CD8-positive, alpha-beta memory T cell (primary cell): ENCODE results near the gene RCCD1. TPM values are rescaled to one million over a fixed set of nuclear protein-coding genes. Genes with fewer than 3 reads are reported as not detected.

ENCODE experiments used
- CTCF ChIA-PET: fragments of 350-600 bp; sonication (Branson Sonifier 250); formaldehyde crosslinking; loops from one replicate; lab custom pipeline; 2021; ENCODE audit warnings: antibody characterized with exemption; lab: Charles Lee
- POLR2A ChIA-PET: fragments of 350-600 bp; sonication (Branson Sonifier 250); formaldehyde crosslinking; loops from one replicate; lab custom pipeline; 2021; ENCODE audit warnings: antibody characterized with exemption; lab: Charles Lee
- DNase-seq, 5 donors: peaks; one replicate each; pipeline versions ENCODE4 v3.0.0 to v3.0.0-alpha.2; 2020 to 2022; ENCODE audit warnings: mixed read lengths in 1 of 5
- H3K27ac ChIP-seq: one replicate; pipeline ENCODE4 v1.7.0; 2013; ENCODE audit warnings: low read depth, mild to moderate bottlenecking, low read length, moderate library complexity
- H3K27me3 ChIP-seq: 2 replicates; pipeline ENCODE4 v1.7.0; 2013; ENCODE audit warnings: low read length, mild to moderate bottlenecking; ENCODE audit not compliant: insufficient read depth, poor library complexity, severe bottlenecking
- H3K36me3 ChIP-seq: 2 replicates; pipeline ENCODE4 v1.7.0; 2013; ENCODE audit warnings: mild to moderate bottlenecking, low read length, moderate library complexity; ENCODE audit not compliant: insufficient read depth
- H3K4me1 ChIP-seq: 2 replicates; pipeline ENCODE4 v1.7.0; 2013; ENCODE audit warnings: mild to moderate bottlenecking, low read length, moderate library complexity; ENCODE audit not compliant: insufficient read depth
- H3K4me3 ChIP-seq: 2 replicates; pipeline ENCODE4 v1.7.0; 2013; ENCODE audit warnings: mild to moderate bottlenecking, low read length
- H3K9me3 ChIP-seq: 2 replicates; pipeline ENCODE4 v1.7.0; 2013; ENCODE audit warnings: mild to moderate bottlenecking, low read length
- H3K27ac Mint-ChIP-seq, 8 donors: one replicate each; pipeline ENCODE4 v1.8.0; 2020 to 2021; ENCODE audit warnings: mixed read lengths in 8 of 8, mild to moderate bottlenecking in 6 of 8, inconsistent platforms in 3 of 8, moderate library complexity in 3 of 8
- H3K27me3 Mint-ChIP-seq, 2 donors: one replicate each; pipeline ENCODE4 v1.8.0; 2020 to 2021; ENCODE audit warnings: mixed read lengths in 2 of 2, mild to moderate bottlenecking in 1 of 2, moderate library complexity in 1 of 2
- H3K36me3 Mint-ChIP-seq, 3 donors: one replicate each; pipeline ENCODE4 v1.8.0; 2020 to 2021; ENCODE audit warnings: mixed read lengths in 3 of 3, inconsistent platforms in 1 of 3, mild to moderate bottlenecking in 1 of 3
- H3K4me1 Mint-ChIP-seq, 3 donors: one replicate each; pipeline ENCODE4 v1.8.0; 2020 to 2021; ENCODE audit warnings: mixed read lengths in 3 of 3, inconsistent platforms in 1 of 3, mild to moderate bottlenecking in 1 of 3
- H3K4me3 Mint-ChIP-seq, 7 donors: one replicate each; pipeline ENCODE4 v1.8.0; 2020 to 2021; ENCODE audit warnings: mixed read lengths in 7 of 7, mild to moderate bottlenecking in 6 of 7, moderate library complexity in 4 of 7, inconsistent platforms in 2 of 7
- H3K9me3 Mint-ChIP-seq, 5 donors: one replicate each; pipeline ENCODE4 v1.8.0; 2020 to 2022; ENCODE audit warnings: mixed read lengths in 5 of 5, mild to moderate bottlenecking in 3 of 5, moderate library complexity in 2 of 5, inconsistent platforms in 1 of 5
- polyA plus RNA-seq: library from polyadenylated mRNA; unstranded; fragments of 300-500 nt; fragmentation: Illumina TruSeq; gene quantifications from one replicate; pipeline ENCODE4 v1.2.3, GENCODE V29; 2021
- total RNA-seq, 2 experiments: library from RNA; stranded (reverse); gene quantifications; one replicate each; pipeline ENCODE4 v1.2.3, GENCODE V29; 2021

RCCD1 gene
- total and polyA plus RNA-seq, 3 experiments from 2014 or later, result 2.6 to 21.7 (median 20.9) TPM

DNA sequence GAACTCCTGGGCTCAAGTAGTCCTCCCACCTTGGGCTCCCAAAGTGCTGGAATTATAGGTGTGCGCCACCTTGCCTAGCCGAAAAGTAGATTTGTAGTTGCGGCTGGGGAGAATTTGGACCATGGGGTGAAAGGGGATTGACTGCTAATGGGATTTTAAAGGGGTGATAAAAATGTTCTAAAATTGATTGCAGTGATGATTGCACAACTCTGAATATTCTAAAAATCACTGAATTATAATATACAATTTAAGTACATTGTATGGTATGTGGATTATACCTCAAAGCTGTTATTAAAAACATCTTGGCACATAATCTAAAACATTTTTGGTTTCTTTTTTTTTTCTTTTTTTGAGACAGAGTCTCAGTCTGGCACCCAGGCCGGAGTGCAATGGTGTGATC is 35.8 kb downstream of the RCCD1 start:
- H3K4me1 Mint-ChIP-seq, result peaks cover 36 to 60% (median 45%) of the 10 kb centered on the region in 3 donors
- peaks cover 0 to 10% (median 2%) of the 10 kb centered on the region in 3 donors for H3K36me3 Mint-ChIP-seq
- CTCF ChIA-PET, result no interaction called here
- no peak overlapping the region for H3K4me3 ChIP-seq
- no peak overlapping the region for H3K27ac ChIP-seq
- peak overlapping the region in 1 of 7 donors; percentile 49 for H3K4me3 Mint-ChIP-seq
- POLR2A ChIA-PET, result interaction anchor here (0.6 to 0.7 kb wide), 2 partner anchors 11 to 507 kb away, joined by 4 read pairs; no protein-coding TSS in a partner anchor
- DNase-seq, result no peak
- no peaks in the 10 kb centered on the region for H3K36me3 ChIP-seq
- H3K27me3 Mint-ChIP-seq, result no peaks in the 10 kb centered on the region
- no peak overlapping the region for H3K27ac Mint-ChIP-seq
- no peaks in the 10 kb centered on the region for H3K27me3 ChIP-seq
- H3K4me1 ChIP-seq, result peaks cover 16% of the 10 kb centered on the region
- H3K9me3 Mint-ChIP-seq, result no peaks in the 10 kb centered on the region
- H3K9me3 ChIP-seq, result no peaks in the 10 kb centered on the region

DNA sequence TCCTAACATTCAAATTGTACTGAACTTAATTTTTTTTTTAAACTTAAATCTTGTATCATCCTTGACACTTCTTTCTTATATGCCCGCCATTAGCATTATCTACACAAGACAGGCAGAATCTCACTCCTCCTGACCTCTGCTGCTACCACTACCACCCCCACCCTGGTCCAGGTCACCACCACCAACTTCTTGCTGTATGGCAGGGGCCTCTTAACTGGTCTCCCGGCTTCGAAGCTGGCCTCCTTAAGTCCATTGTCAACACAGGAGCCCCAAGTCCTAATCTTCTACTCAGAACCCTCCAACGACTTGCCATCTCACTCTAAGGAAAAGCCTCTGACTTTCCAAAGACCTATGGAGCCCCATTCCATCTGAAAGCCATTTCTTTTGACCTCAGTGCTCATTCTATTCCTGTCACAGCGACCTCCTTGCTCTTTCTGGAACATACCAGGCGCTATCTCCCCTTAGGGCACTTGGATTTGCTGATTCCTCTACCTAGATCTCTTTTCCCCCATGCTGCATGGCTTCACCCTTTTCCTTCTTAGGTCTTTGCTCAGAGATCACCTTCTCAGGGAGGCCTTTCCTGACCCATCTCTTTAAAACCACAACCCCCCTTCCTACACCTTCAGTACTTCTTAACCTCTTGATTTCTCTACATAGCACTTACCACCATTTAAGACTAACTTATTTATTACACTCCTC is 37.1 kb downstream of the RCCD1 start:
- Mint-ChIP-seq H3K4me3 (peak overlapping the region in 3 of 7 donors; percentile 9 to 61 (median 16)), H3K27ac (peak overlapping the region in 4 of 8 donors; percentile 11 to 41 (median 28)), H3K9me3 (no peaks in the 10 kb centered on the region), H3K4me1 (peaks cover 39 to 57% (median 52%) of the 10 kb centered on the region in 3 donors), H3K27me3 (no peaks in the 10 kb centered on the region), H3K36me3 (peaks cover 0 to 10% (median 2%) of the 10 kb centered on the region in 3 donors)
- Histone ChIP-seq H3K4me3 (no peak overlapping the region), H3K9me3 (no peaks in the 10 kb centered on the region), H3K27ac (peak overlapping the region; percentile 22), H3K36me3 (no peaks in the 10 kb centered on the region), H3K27me3 (no peaks in the 10 kb centered on the region), H3K4me1 (peaks cover 18% of the 10 kb centered on the region)
- no peak for DNase-seq
- POLR2A ChIA-PET, result no interaction called here
- CTCF ChIA-PET, result no interaction called here

DNA sequence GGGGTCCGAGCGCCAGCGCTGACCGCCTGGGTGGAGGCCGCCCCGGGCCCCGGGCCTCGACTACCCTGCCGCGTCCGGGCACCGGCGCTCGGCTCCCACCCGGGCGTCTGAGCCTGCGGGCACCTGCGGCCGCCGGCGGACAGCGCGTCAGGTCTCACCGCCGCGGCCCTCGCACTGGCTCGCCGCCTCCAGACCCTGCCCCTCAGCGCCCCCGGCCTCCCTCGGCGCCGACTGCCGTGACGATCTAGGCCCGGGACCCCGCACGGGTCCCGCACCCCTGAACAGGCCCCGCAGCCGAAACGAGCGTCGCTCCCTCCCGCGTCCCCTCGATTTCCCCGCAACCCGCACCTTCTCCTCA is 39.4 kb downstream of the RCCD1 start:
- Mint-ChIP-seq H3K4me1 (peaks cover 25 to 34% (median 33%) of the 10 kb centered on the region in 3 donors), H3K36me3 (peaks cover 0 to 27% (median 7%) of the 10 kb centered on the region in 3 donors), H3K27me3 (no peaks in the 10 kb centered on the region), H3K27ac (peak overlapping the region; percentile 95 to 99 (median 98)), H3K4me3 (peak overlapping the region; percentile 97 to 100 (median 99)), H3K9me3 (no peaks in the 10 kb centered on the region)
- Histone ChIP-seq H3K4me3 (peak overlapping the region; percentile 93), H3K27me3 (no peaks in the 10 kb centered on the region), H3K27ac (peak overlapping the region; percentile 94), H3K9me3 (no peaks in the 10 kb centered on the region), H3K4me1 (peaks cover 13% of the 10 kb centered on the region), H3K36me3 (no peaks in the 10 kb centered on the region)
- ChIA-PET POLR2A (interaction anchor here (1.0 kb wide), 1 partner anchor 39 kb away, joined by 3 read pairs; the partner anchor contains the start of gene RCCD1), CTCF (no interaction called here)
- DNase-seq, result peak in 1 of 5 donors; percentile 3

DNA sequence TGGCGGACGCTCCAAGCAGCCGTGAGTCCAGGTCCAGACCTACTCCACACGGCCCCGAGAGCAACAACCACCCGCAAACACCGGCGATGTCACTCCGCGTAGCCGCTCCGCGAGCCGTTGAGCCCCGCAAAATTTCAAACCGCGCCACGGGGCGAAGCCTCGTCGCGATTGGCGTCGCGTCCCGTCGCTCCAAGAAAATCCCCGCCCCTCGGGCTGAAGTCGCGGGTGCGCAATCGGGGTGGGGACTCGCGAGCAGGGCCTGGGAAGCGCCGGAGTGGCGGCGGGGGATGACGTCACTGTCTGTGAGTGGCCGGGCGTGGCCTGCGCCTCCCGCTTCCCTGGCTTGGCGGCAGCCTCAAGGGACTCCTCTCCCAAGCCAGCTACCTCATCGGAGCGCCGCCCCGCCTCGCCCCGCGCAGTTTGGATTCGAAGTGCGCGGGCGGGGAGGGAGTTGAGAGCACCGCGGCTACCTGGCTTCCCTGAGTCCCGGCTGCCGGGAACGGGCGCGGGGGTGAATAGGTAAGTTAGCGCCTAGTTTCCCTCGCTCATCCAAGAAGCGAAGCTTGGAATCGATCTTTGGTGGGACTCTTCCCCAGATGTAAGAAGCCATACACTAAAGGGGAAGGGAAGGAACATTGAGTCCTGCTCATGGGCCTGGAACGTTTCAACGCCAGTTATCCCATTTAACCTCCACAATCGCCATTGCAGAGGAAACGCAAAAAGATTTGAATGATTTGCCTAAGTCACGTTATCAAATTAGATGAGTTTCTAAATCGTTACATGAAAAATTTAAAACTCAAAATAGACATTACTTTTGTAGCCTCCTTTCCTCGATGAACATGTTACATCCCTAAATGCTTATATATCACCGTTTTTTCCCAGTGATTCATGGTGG is 40.0 kb downstream of the RCCD1 start, which contains the start of gene PRC1:
Gene PRC1, minus strand, starts transcription at position 119 of the 895 bp plus-strand sequence. Its CDS starts 118 bp downstream, at position 1.
- H3K9me3 Mint-ChIP-seq, result no peaks in the 10 kb centered on the region
- H3K27me3 ChIP-seq, result no peaks in the 10 kb centered on the region
- no peaks in the 10 kb centered on the region for H3K9me3 ChIP-seq
- H3K27ac Mint-ChIP-seq, result peak within 1 kb of the TSS; percentile 95 to 99 (median 98)
- peak within 1 kb of the TSS; percentile 94 for H3K27ac ChIP-seq
- H3K4me3 ChIP-seq, result peak within 1 kb of the TSS; percentile 93
- ChIA-PET POLR2A (no interaction called here), CTCF (no interaction called here)
- DNase-seq, result peak; percentile 96 to 98 (median 98)
- peak within 1 kb of the TSS; percentile 97 to 100 (median 99) for H3K4me3 Mint-ChIP-seq
- H3K36me3 ChIP-seq, result peaks cover 3% of the 10 kb centered on the region
- no peaks in the 10 kb centered on the region for H3K27me3 Mint-ChIP-seq
- peaks cover 13% of the 10 kb centered on the region for H3K4me1 ChIP-seq
- peaks cover 25 to 34% (median 33%) of the 10 kb centered on the region in 3 donors for H3K4me1 Mint-ChIP-seq
- peaks cover 0 to 34% (median 10%) of the 10 kb centered on the region in 3 donors for H3K36me3 Mint-ChIP-seq

DNA sequence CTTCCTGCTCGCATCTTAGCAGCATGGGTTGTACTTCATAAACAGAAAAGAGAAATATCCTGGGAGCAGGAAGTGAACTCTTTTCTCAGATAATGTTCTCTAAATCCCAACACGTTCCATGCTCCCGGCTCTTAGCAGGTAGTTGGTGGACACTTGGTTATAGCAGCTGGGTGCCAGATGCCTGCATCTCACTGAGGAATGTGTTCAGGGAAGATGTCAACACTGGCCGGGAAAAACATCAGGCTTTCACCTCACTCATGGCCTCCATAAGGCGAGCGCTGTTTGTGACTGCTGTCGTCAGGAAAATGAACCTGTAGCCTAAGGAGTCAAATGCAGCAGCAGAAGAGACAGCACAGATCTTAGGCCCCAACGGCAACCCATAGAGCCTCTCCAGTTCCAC is 44.1 kb downstream of the RCCD1 start:
- peaks cover 22% of the 10 kb centered on the region for H3K36me3 ChIP-seq
- H3K9me3 Mint-ChIP-seq, result no peaks in the 10 kb centered on the region

DNA sequence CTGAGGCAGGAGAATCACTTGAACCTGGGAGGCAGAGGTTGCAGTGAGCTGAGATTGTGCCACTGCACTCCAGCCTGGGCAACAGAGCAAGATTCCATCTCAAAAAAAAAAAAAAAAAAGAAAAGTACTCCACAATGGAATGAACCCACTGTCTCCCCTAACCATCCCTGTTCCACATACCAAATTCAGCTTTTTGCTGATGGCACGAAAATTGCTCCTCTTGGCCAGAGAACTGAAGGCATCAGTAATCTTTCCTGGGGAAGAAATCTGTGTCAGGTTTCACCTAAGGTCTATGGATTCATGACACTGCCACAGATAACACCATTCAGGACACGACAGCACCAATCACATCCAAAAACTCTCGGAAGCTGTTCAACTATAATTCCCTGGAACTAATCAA is 46.5 kb downstream of the RCCD1 start:
- H3K36me3 Mint-ChIP-seq, result peaks cover 0 to 83% (median 21%) of the 10 kb centered on the region in 3 donors
- Histone ChIP-seq H3K36me3 (peaks cover 36% of the 10 kb centered on the region), H3K27me3 (no peaks in the 10 kb centered on the region), H3K4me3 (no peak overlapping the region), H3K27ac (no peak overlapping the region), H3K9me3 (no peaks in the 10 kb centered on the region), H3K4me1 (no peaks in the 10 kb centered on the region)
- H3K27ac Mint-ChIP-seq, result peak overlapping the region in 1 of 8 donors; percentile 25
- H3K4me3 Mint-ChIP-seq, result no peak overlapping the region
- no peak for DNase-seq
- H3K4me1 Mint-ChIP-seq, result peaks cover 0 to under 1% (median 0%) of the 10 kb centered on the region in 3 donors
- H3K27me3 Mint-ChIP-seq, result no peaks in the 10 kb centered on the region
- ChIA-PET POLR2A (interaction anchor here (1.1 kb wide), 1 partner anchor 11 kb away, joined by 4 read pairs; no protein-coding TSS in a partner anchor), CTCF (interaction anchor here (1.2 to 1.5 kb wide), 2 partner anchors 15 to 45 kb away, joined by 3 to 4 read pairs; no protein-coding TSS in a partner anchor)
- no peaks in the 10 kb centered on the region for H3K9me3 Mint-ChIP-seq

More for the DNA sequence above, 44.1 kb downstream of the RCCD1 start:
- peak overlapping the region in 2 of 8 donors; percentile 48 to 92 for H3K27ac Mint-ChIP-seq
- H3K4me1 Mint-ChIP-seq, result peaks cover 11 to 15% (median 11%) of the 10 kb centered on the region in 3 donors
- peaks cover 0 to 67% (median 19%) of the 10 kb centered on the region in 3 donors for H3K36me3 Mint-ChIP-seq
- Histone ChIP-seq H3K27me3 (no peaks in the 10 kb centered on the region), H3K27ac (no peak overlapping the region), H3K9me3 (no peaks in the 10 kb centered on the region), H3K4me1 (peaks cover 9% of the 10 kb centered on the region), H3K4me3 (no peak overlapping the region)
- H3K4me3 Mint-ChIP-seq, result no peak overlapping the region
- no peak for DNase-seq
- ChIA-PET POLR2A (no interaction called here), CTCF (no interaction called here)
- H3K27me3 Mint-ChIP-seq, result no peaks in the 10 kb centered on the region

DNA sequence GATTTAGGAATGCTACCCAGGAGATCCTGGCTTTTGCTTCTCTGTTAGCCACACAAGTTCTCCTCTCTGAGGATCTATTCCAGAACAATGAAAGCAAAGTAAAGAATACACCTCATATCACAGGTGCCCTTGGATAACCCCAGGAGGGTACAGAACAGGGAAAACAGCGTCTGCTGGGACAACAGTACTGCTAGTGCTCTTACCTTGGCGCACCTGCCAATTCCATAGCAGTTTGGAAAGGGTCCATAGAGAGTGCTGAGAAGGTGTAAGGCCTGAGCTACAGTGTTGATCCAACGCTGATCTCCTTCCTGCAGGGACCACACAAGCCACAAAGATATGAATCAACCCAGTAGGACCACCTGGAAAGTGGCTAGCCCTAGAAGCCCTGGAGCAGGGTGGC is 52.6 kb downstream of the RCCD1 start:
- no peak for DNase-seq
- H3K4me1 Mint-ChIP-seq, result no peaks in the 10 kb centered on the region
- ChIA-PET POLR2A (no interaction called here), CTCF (interaction anchor here (0.6 kb wide), 1 partner anchor 39 kb away, joined by 3 read pairs; no protein-coding TSS in a partner anchor)
- no peak overlapping the region for H3K27ac ChIP-seq
- H3K27me3 ChIP-seq, result no peaks in the 10 kb centered on the region
- peak overlapping the region in 3 of 8 donors; percentile 15 to 47 (median 39) for H3K27ac Mint-ChIP-seq
- peaks cover 0 to 88% (median 27%) of the 10 kb centered on the region in 3 donors for H3K36me3 Mint-ChIP-seq
- H3K4me3 Mint-ChIP-seq, result no peak overlapping the region
- H3K36me3 ChIP-seq, result peaks cover 44% of the 10 kb centered on the region
- H3K9me3 Mint-ChIP-seq, result no peaks in the 10 kb centered on the region
- H3K4me1 ChIP-seq, result no peaks in the 10 kb centered on the region
- H3K9me3 ChIP-seq, result no peaks in the 10 kb centered on the region
- no peak overlapping the region for H3K4me3 ChIP-seq
- H3K27me3 Mint-ChIP-seq, result no peaks in the 10 kb centered on the region
